ENCODE results near the gene EXOSC10. TPM values are rescaled to one million over a fixed set of nuclear protein-coding genes. Genes with fewer than 3 reads are reported as not detected.
"Not testable (repeated sequence)": the region's sequence is repeated elsewhere in the genome, so short reads cannot be mapped to it uniquely, and the experiment has no call there.

The EXOSC10 gene
- total RNA-seq, 3 donors from 2014 or later, result 57.9 to 97.6 (median 77.7) TPM

DNA sequence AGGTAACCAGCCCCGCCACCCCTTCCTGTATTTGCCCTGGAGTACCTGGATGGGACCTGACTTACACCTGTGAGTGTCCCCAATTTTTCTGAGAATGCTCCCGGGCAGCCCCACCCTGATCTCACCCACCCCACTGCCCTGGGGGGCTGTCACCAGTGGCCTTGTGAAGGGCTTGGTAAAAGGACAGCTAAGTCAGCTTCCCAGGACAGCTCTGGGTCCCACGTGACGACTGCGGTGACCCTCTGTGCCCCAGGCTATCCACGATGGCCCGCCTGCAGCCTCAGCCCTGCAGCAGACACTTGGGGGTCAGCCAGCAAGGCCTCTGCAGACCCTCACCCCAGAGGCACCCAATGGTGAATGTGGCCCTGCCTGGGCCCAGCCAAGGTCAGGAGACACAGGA is 45.5 kb downstream of the EXOSC10 start:
- Histone ChIP-seq H3K36me3 (no peaks in the 10 kb centered on the region), H3K4me1 (peaks cover 0 to 6% of the 10 kb centered on the region in 2 donors), H3K27ac (no peak overlapping the region), H3K27me3 (no peaks in the 10 kb centered on the region), H3K9me3 (no peaks in the 10 kb centered on the region), H3K4me3 (no peak overlapping the region)
- TF ChIP-seq POLR2A (IDR thresholded peaks at IDR 0.05), result no peak
- no peak for DNase-seq (ENCODE audit: low spot score in 2 of 2)
- intact Hi-C loops (cut with DNase I; ENCODE audit: low total_unique reads), result loop anchor here (5.0 kb wide), 1 partner anchor 1128 kb away; no protein-coding TSS in a partner anchor

- Histone ChIP-seq H3K4me3 (no peak overlapping the region), H3K27me3 (no peaks in the 10 kb centered on the region), H3K27ac (no peak overlapping the region), H3K36me3 (no peaks in the 10 kb centered on the region), H3K4me1 (peaks cover 0 to 3% of the 10 kb centered on the region in 2 donors), H3K9me3 (no peaks in the 10 kb centered on the region)
- intact Hi-C loops (cut with DNase I; ENCODE audit: low total_unique reads), result loop anchor here (5.0 kb wide), 1 partner anchor 1129 kb away; no protein-coding TSS in a partner anchor
- TF ChIP-seq POLR2AphosphoS5 (IDR thresholded peaks at IDR 0.05), result no peak
- TF ChIP-seq CTCF (IDR thresholded peaks at IDR 0.05), result no peak
- TF ChIP-seq POLR2A (IDR thresholded peaks at IDR 0.05), result no peak
- no peak for DNase-seq (ENCODE audit: low spot score in 2 of 2)
Observed at GRCh38 chr1:11053758-11054137, 45.9 kb downstream of the EXOSC10 start.

DNA sequence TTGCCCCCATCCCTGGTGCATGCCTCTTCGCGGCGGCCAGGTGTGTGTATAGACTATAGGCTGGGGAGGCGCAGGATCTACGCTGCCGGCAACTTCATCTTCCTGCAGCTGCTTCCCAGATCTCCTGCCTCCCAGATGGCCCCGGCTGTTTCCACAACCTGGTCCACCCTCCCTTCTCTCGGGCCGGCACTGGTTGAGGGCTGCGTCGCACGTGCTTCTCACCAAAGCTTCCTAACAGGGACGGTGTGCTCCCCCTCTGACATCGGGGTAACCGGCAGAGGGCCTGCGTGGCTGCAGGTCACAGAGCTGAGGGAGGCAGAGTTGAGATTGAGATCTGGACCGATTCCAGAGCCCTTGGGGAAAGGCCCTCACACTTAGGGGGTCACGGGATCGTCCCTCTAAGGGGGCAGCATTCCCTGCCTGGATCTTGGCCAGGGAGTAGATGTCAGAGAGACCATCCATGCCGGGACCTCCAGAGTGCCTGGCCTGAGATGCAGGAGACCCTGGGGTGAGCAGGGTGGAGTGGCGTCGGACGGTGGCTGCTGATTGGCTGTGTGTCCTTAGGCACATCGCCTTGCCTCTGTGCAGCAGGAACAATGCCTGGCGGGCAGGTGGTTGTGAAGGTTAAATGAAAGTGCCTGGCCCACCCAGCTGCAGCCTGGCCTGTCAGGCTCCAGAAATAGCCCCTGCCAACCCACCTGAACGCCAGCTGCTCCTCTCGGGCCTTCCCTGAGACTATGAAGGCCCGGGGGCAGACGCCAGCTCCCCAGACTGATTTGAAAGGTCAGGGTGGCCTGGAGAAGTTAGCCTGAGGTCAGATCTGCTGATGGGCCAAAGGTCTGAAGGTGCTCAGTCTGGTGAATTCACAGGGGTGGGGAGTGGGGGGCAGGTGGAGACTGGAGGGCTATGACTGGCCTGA is 46.6 kb downstream of the EXOSC10 start:
- no peak for DNase-seq (ENCODE audit: low spot score in 2 of 2)
- H3K36me3 ChIP-seq, result no peaks in the 10 kb centered on the region
- H3K9me3 ChIP-seq, result no peaks in the 10 kb centered on the region
- no peaks in the 10 kb centered on the region for H3K27me3 ChIP-seq
- TF ChIP-seq POLR2AphosphoS5 (IDR thresholded peaks at IDR 0.05) (no peak), POLR2A (IDR thresholded peaks at IDR 0.05) (no peak), CTCF (IDR thresholded peaks at IDR 0.05) (no peak)
- no peak overlapping the region for H3K27ac ChIP-seq
- intact Hi-C loops (cut with DNase I; ENCODE audit: low total_unique reads), result loop anchor here (5.0 kb wide), 1 partner anchor 1129 kb away; no protein-coding TSS in a partner anchor
- no peaks in the 10 kb centered on the region for H3K4me1 ChIP-seq
- no peak overlapping the region for H3K4me3 ChIP-seq

DNA sequence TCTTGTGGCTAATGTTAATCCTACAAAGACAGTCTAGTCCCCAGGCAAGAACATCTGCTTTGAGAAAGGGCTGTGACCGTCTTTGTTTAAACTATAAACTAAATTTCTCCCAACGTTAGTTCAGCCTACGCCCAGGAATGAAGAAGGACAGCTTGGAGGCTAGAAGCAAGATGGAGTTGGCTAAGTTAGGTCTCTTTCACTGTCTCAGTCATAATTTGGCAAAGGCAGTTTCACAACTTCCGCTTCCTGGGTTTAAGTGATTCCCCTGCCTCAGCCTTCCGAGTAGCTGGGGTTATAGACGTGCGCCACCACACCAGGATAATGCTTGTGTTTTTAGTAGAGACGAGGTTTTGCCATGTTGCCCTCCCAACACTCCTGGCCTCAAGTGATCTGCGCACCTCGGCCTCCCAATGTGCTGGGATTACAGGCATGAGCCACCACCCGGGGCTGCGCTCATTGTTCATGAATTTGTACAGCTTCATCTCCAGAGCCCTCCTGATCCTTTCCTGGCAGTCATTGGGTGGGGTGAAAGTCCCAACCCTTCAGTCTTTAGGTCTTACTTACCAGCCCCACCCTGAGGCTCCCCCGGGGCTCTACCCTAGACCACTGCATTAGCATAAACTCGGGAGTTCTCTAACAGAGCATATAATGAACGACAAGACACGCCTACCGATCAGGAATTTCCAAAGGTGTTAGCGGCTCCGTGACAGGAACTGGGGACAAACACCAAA is 47.7 kb downstream of the EXOSC10 start:
- DNase-seq (ENCODE audit: low spot score in 2 of 2), result no peak
- Histone ChIP-seq H3K4me3 (no peak overlapping the region), H3K36me3 (no peaks in the 10 kb centered on the region), H3K4me1 (no peaks in the 10 kb centered on the region), H3K27ac (no peak overlapping the region), H3K9me3 (no peaks in the 10 kb centered on the region), H3K27me3 (no peaks in the 10 kb centered on the region)
- TF ChIP-seq POLR2AphosphoS5 (IDR thresholded peaks at IDR 0.05), result no peak
- no peak for TF ChIP-seq CTCF (IDR thresholded peaks at IDR 0.05)
- no peak for TF ChIP-seq POLR2A (IDR thresholded peaks at IDR 0.05)
- intact Hi-C loops (cut with DNase I; ENCODE audit: low total_unique reads), result loop anchor here (5.0 kb wide), 1 partner anchor 1130 kb away; no protein-coding TSS in a partner anchor

DNA sequence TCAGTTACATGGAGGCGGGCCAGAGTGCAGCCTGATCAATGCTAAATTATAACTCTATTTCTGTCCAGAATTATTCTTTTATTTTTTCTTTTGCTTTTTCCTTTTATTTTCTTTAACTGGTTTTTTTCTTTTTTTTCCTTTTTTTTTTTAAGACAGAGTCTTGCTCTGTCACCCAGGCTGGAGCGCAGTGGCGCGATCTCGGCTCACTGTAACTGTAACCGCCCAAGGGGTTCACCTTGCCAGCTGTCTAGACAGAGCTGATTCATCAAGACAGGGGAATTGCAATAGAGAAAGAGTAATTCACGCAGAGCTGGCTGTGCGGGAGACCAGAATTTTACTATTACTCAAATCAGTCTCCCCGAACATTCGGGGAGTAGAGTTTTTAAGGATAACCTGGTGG is 48.5 kb downstream of the EXOSC10 start:
- H3K4me1 ChIP-seq; H3K9me3 ChIP-seq; H3K27me3 ChIP-seq; DNase-seq (ENCODE audit: low spot score in 2 of 2); H3K27ac ChIP-seq; H3K36me3 ChIP-seq; H3K4me3 ChIP-seq: not testable (repeated sequence)
- intact Hi-C loops (cut with DNase I; ENCODE audit: low total_unique reads), result loop anchor here (5.0 kb wide), 1 partner anchor 1131 kb away; no protein-coding TSS in a partner anchor
